SW 1271 (cell line): Measurements from ENCODE around the gene MAGEB6.
"Not testable (repeated sequence)": the region's sequence is repeated elsewhere in the genome, so short reads cannot be mapped to it uniquely, and the experiment has no call there.

Experiments
- DNase-seq, 2 experiments: peaks; one replicate each; lab custom pipeline; 2025; lab: John Stamatoyannopoulos, UW

The MAGEB6 gene, protein sequence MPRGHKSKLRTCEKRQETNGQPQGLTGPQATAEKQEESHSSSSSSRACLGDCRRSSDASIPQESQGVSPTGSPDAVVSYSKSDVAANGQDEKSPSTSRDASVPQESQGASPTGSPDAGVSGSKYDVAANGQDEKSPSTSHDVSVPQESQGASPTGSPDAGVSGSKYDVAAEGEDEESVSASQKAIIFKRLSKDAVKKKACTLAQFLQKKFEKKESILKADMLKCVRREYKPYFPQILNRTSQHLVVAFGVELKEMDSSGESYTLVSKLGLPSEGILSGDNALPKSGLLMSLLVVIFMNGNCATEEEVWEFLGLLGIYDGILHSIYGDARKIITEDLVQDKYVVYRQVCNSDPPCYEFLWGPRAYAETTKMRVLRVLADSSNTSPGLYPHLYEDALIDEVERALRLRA

DNA sequence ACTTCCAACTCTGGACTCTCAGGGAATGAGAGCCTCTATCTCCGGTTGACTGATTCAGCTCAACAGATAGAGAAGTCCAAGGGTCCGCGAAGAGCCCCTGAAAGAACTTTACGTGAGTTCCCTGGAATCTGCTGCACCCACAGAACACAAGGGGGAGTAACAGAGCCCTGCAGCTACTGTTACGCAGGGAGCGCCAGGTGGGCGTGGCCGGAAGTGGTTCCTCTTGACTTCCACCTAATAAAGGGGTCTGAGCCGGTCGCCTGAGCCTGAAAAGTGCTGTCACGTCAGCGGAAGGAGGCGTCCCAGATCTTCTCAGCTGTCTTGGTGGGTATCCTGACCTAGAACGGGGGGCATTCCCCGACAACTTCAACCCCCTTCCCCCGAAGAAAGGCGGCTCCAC is at the start of gene MAGEB6:
Gene MAGEB6 (plus strand): TSS at position 237 of the 400 bp plus-strand sequence. CDS start 1,407 bp downstream, outside the sequence.
- no peak for DNase-seq

DNA sequence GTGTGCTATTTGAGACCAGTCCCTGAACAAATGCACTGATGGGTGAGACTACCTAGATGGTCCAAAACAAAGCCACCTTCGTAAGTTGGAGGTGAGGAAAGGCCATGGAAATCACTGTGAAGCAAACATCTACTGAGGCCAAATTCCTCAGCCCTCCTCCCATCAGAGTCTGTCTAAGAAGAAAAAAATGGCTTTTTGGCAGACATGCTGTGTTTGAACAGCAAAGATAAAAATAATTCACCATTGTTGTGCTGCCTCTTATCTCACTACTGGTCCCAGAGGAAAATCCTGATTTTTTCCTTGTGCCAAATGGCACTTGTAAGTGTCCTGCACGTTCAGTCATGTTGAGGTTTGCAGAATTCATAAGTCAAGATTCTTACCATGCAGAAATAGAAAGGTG is 46.2 kb upstream of the MAGEB6 start:
- no peak for DNase-seq

DNA sequence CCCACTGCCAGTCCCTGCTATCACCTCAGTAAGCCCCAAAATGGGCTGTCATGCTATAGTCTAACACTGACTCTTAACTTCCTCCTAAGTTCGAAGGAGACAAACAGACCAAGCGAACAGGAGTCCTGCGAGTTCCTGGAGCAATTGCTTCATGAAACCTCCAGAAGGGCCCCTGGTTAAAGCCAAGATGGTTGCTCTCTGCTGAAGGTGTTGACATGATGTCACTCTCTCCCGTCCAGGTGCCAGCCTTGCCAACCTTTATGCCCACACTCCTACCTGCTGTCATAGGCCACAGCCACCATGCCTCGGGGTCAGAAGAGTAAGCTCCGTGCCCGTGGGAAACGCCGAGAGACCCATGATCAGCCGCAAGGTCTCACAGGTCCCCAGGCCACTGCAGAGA is 31.9 kb upstream of the MAGEB6 start, which contains the start of gene MAGEB6B:
Gene MAGEB6B (plus strand): TSS at position 301 of the 400 bp plus-strand sequence. CDS start 0 bp downstream, at position 301.
- no peak for DNase-seq

DNA sequence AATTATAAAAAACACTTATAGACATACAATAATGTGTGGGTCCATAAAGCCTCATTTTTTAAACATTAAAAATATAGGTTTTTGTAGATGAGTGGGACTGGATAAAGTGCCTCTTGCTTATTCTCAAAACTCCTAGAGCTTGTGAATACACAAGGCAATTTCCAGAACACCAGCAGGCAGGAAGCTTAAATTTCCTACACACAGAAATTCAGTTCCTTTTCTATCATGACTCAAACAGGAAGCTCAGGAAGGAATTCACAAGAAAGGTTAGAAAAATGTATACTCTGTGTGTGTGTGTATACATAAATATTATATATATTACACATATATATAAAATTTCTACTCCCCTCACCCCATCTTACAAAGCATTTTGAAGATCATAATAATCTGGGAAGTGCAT is 11.3 kb downstream of the MAGEB6 start:
- no peak for DNase-seq

DNA sequence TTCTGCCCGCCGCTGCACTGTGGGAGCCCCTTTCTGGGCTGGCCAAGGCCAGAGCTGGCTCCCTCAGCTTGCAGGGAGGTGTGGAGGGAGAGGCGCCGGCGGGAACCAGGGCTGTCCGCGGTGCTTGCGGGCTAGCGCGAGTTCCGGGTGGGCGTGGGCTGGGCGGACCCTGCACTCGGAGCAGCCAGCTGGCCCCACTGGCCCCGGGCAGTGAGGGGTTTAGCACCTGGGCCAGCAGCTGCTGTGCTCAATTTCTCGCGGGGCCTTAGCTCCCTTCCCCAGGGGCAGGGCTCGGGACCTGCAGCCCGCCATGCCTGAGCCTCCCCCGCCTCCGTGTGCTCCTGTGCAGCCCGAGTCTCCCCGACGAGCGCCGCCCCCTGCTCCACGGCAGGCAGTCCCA is 12.5 kb downstream of the MAGEB6 start:
- DNase-seq = not testable (repeated sequence)

DNA sequence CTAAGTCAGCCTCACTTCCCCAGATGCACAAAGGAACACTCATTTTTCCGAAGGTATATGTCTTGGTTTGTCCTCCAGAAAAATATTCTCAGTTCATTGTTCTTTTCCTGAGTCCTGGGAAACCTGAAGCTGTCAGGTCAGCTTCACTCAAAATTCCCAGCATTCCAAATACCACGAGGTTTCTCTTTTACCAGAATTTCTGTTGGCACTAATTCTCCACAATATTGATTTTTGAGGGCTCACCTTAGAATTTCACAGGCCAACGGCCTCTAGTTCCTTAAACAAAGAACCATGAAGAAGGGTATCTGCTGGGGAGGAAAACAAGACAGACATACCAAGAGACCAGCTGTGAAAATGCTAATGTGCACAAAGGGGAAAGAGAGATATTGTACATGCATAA is 15.8 kb downstream of the MAGEB6 start:
- DNase-seq = no peak

DNA sequence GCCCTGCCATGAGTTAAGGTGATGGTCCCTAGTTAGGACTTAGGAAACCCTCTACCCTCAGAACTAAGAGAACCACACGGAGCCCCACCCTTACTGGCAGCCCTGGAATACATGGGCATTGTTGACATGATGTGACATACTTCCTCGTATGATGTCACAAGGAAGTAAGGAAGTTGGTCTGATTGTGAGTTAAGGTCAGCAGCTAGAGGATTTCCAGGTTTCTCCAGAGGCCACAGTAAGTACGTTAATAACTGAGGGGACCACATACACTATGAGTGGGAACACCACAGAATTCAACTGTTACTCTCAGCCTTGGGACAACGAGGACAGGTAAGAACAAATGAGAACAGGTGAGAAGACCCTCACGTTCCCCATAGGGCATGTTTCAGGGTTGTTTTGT is 23.6 kb downstream of the MAGEB6 start, which contains the start of gene MAGEB5:
Gene MAGEB5 (plus strand): TSS at position 301 of the 400 bp plus-strand sequence. CDS start 1,133 bp downstream, outside the sequence.
- DNase-seq = no peak

DNA sequence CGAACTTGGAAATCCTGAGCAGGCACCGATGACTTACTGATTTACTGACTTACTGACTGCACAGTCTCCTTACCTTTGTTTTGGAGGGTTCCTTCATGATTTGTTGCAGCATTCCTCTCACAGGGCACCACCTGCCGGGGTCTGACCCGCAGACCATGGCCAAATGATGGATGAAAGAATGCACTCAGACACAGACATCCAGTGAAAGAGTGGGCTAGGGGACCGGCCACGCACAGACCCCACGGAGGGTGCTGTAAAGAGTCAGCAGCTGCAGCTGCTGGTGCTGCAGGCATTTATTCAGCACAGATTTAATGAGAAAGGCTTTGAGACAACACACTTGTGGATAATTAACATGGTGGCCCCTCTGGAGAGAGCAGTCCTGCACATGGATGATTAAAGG is 27.1 kb downstream of the MAGEB6 start:
- no peak for DNase-seq

DNA sequence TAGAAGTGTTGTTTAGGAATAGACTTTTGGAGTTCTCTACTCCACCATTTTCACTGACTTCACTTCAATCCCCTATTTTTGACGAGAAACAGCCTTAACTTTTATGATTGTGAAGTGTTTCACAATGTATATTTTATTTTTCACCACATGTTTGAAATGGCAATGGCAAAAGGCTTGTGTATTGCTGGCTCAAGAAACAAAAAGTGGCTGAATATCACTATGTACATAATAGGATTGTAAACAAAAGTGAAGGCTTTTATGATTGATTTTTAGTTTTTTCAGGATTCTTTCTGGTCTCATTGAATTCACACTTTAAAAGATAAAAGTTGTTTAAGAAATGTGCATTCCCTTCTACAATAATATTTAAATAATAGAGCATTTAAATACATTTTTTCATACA is 41.9 kb downstream of the MAGEB6 start:
- DNase-seq = no peak
